IPS-18a (cell line): ENCODE measurements around the gene PGM2L1.
"Not testable (repeated sequence)": the region's sequence is repeated elsewhere in the genome, so short reads cannot be mapped to it uniquely, and the experiment has no call there.

Experiments used
- H3K27ac ChIP-seq: one replicate; pipeline ENCODE4 v1.5.1; 2013; ENCODE audit warnings: low read length
- H3K27me3 ChIP-seq: one replicate; pipeline ENCODE4 v1.6.1; 2013; ENCODE audit warnings: mild to moderate bottlenecking, low read length; ENCODE audit not compliant: control insufficient read depth, insufficient read depth
- H3K36me3 ChIP-seq: one replicate; pipeline ENCODE4 v1.6.1; 2013; ENCODE audit warnings: low read depth, low read length; ENCODE audit not compliant: control insufficient read depth
- H3K4me1 ChIP-seq: one replicate; pipeline ENCODE4 v1.6.1; 2013; ENCODE audit warnings: low read depth, low read length; ENCODE audit not compliant: control insufficient read depth
- H3K4me3 ChIP-seq: one replicate; pipeline ENCODE4 v1.5.1; 2013; ENCODE audit warnings: low read length
- H3K9ac ChIP-seq: one replicate; pipeline ENCODE4 v1.6.1; 2013; ENCODE audit warnings: mild to moderate bottlenecking, low read length, moderate library complexity
- H3K9me3 ChIP-seq: one replicate; pipeline ENCODE4 v1.6.1; 2013; ENCODE audit warnings: low read depth, low read length; ENCODE audit not compliant: control insufficient read depth

PGM2L1 gene

GRCh38 chr11:74366576-74366975, 31.7 kb downstream of the PGM2L1 start:
- Histone ChIP-seq H3K4me1 (no peaks in the 10 kb centered on the region), H3K9me3 (no peaks in the 10 kb centered on the region), H3K36me3 (peaks cover 3% of the 10 kb centered on the region), H3K27ac (no peak overlapping the region), H3K4me3 (no peak overlapping the region), H3K27me3 (no peaks in the 10 kb centered on the region), H3K9ac (no peak overlapping the region)

DNA sequence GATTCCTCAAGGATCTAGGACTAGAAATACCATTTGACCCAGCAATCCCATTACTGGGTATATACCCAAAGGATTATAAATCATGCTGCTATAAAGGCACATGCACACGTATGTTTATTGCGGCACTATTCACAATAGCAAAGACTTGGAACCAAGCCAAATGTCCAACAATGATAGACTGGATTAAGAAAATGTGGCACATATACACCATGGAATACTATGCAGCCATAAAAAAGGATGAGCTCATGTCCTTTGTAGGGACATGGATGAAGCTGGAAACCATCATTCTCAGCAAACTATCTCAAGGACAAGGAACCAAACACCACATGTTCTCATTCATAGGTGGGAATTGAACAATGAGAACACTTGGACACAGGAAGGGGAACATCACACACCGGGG, 32.4 kb downstream of the PGM2L1 start:
- not testable (repeated sequence) for H3K27ac ChIP-seq, H3K4me1 ChIP-seq, H3K36me3 ChIP-seq

DNA sequence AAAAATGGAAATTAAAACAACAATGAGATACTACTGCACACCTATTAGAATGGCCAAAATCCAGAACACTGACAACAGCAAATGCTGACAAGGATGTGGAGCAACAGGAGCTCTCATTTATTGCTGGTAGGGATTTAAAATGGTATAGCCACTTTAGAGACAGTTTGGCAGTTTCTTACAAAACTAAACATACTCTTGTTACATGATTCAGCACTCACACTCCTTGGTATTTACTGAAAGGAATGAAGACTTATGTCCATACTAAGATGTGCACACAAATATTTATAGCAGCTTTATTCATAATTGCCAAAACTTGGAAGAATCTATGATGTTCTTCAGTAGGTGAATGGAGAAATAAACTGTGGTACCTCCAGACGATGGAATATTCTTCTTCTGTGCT, 40.8 kb downstream of the PGM2L1 start:
- Histone ChIP-seq H3K9ac (no peak overlapping the region), H3K36me3 (no peaks in the 10 kb centered on the region), H3K27ac (no peak overlapping the region), H3K4me1 (no peaks in the 10 kb centered on the region), H3K4me3 (no peak overlapping the region), H3K27me3 (no peaks in the 10 kb centered on the region), H3K9me3 (no peaks in the 10 kb centered on the region)

More for the DNA sequence above, 32.4 kb downstream of the PGM2L1 start:
- H3K4me3 ChIP-seq, H3K9ac ChIP-seq, H3K27me3 ChIP-seq, H3K9me3 ChIP-seq: not testable (repeated sequence)

DNA sequence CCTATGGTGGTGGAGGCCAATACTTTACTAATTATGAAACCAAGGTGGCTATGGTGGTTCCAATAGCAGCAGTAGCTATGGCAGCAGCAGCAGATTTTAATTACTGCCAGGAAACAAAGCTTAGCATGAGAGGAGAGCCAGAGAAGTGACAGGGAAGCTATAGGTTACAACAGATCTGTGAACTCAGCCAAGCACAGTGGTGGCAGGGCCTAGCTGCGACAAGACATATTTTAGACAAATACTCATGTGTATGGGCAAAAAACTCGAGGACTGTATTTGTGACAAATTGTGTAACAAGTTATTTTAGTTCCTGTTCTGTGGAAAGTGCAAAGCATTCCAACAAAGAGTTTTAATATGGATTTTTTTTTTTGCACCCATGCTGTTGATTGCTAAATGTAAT, 42.6 kb downstream of the PGM2L1 start:
- no peak overlapping the region for H3K9ac ChIP-seq
- H3K4me1 ChIP-seq: no peaks in the 10 kb centered on the region
- H3K9me3 ChIP-seq: no peaks in the 10 kb centered on the region
- no peaks in the 10 kb centered on the region for H3K27me3 ChIP-seq
- H3K27ac ChIP-seq: no peak overlapping the region
- H3K4me3 ChIP-seq: no peak overlapping the region
- H3K36me3 ChIP-seq: no peaks in the 10 kb centered on the region

- no peaks in the 10 kb centered on the region for H3K9me3 ChIP-seq
- no peak overlapping the region for H3K27ac ChIP-seq
- H3K9ac ChIP-seq: no peak overlapping the region
- H3K36me3 ChIP-seq: no peaks in the 10 kb centered on the region
- H3K27me3 ChIP-seq: no peaks in the 10 kb centered on the region
- H3K4me3 ChIP-seq: no peak overlapping the region
- H3K4me1 ChIP-seq: no peaks in the 10 kb centered on the region
Observed at GRCh38 chr11:74354036-74354435, 44.2 kb downstream of the PGM2L1 start.

- Histone ChIP-seq H3K4me3 (no peak overlapping the region), H3K27ac (no peak overlapping the region)
Observed at GRCh38 chr11:74347381-74347780, 50.9 kb downstream of the PGM2L1 start.

DNA sequence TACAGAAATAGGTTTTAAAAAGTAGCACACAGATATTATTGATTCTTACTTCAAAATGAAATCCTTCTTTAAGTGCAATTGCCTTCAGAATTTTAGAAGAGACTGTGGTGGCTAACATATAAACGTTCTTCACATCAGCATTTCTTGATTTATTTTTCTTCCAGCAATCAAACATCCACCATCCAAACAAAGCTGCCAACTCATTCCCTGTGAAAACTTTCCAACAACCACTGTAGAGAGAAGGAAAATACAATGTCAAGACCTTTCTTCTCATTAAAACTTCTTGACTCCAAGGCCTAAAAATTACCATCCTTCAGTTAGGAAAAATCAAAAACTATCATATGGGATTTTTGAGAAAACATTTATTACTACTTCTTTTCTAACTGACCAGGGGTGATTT, 52.8 kb downstream of the PGM2L1 start:
- Histone ChIP-seq H3K36me3 (peaks cover 4% of the 10 kb centered on the region), H3K4me1 (no peaks in the 10 kb centered on the region), H3K9me3 (no peaks in the 10 kb centered on the region), H3K9ac (no peak overlapping the region), H3K27me3 (no peaks in the 10 kb centered on the region), H3K27ac (no peak overlapping the region), H3K4me3 (no peak overlapping the region)

More at GRCh38 chr11:74347381-74347780, 50.9 kb downstream of the PGM2L1 start:
- Histone ChIP-seq H3K9ac (no peak overlapping the region), H3K36me3 (peaks cover 4% of the 10 kb centered on the region), H3K9me3 (no peaks in the 10 kb centered on the region), H3K4me1 (no peaks in the 10 kb centered on the region), H3K27me3 (no peaks in the 10 kb centered on the region)

DNA sequence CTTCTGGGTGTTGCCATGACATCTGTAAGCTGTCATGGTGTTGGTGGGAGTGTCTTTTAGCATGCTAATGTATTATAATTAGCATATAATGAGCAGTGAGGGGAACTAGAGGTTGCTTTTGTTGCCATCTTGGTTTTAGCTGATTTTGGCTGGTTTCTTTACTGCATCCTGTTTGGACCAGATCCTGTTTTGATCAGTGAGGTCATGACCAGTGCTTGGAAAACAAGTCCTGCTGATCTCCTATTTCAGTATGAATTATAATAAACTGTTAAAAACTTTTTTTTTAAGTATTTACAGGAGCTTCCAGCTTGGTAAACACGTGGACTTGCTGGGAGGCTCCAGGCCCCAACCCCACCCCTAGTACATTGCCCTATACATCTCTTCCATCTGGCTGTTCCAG, 56.3 kb downstream of the PGM2L1 start:
- Histone ChIP-seq H3K9me3 (no peaks in the 10 kb centered on the region), H3K36me3 (peaks cover 15% of the 10 kb centered on the region), H3K4me3 (no peak overlapping the region), H3K27me3 (no peaks in the 10 kb centered on the region), H3K4me1 (no peaks in the 10 kb centered on the region), H3K9ac (no peak overlapping the region), H3K27ac (no peak overlapping the region)

DNA sequence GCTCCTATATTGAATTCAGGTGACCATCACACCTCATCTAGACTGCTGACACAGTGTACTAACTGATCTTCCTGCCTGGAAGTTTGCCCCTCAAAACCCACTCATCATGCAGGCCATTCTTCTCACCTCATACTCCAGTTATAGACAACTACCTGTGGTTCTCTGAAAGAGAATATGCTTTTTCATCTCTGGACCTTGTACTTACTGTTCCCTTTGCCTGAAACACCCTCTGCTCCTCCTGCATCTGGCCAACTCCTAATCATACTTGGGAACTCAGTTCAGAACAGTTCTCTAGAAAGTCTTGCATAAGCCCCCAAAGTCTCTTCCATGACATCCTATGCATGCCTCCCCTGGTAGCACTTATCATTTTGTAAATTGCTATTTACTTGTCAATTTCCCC, 58.6 kb downstream of the PGM2L1 start:
- Histone ChIP-seq H3K36me3 (peaks cover 19% of the 10 kb centered on the region), H3K27me3 (no peaks in the 10 kb centered on the region), H3K9ac (no peak overlapping the region), H3K27ac (no peak overlapping the region), H3K4me3 (no peak overlapping the region), H3K9me3 (no peaks in the 10 kb centered on the region), H3K4me1 (no peaks in the 10 kb centered on the region)

GRCh38 chr11:74338963-74339362, 59.3 kb downstream of the PGM2L1 start:
- no peak overlapping the region for H3K27ac ChIP-seq
- no peaks in the 10 kb centered on the region for H3K4me1 ChIP-seq
- H3K36me3 ChIP-seq: peaks cover 17% of the 10 kb centered on the region
- H3K27me3 ChIP-seq: no peaks in the 10 kb centered on the region
- no peaks in the 10 kb centered on the region for H3K9me3 ChIP-seq
- H3K9ac ChIP-seq: no peak overlapping the region
- H3K4me3 ChIP-seq: no peak overlapping the region

DNA sequence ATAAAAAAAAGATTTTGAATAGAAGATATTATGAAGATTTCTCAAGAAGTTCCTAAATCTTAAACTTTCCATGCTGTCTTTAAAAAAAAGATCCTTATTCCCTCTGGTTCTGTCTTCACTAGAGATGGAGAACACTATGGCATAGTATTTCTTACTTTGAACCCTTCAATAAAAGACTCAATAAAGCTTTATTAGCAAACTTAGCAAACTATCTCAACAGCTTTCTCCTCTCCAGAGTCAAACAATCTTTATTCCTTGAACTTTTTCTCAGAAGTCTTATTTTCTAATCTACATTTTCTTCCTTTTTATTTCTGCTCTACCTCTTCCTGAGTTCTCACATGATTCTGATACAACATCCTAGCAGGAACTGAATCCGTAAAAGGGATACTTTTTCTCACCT, 65.0 kb downstream of the PGM2L1 start:
- H3K36me3 ChIP-seq: peaks cover 10% of the 10 kb centered on the region
- no peaks in the 10 kb centered on the region for H3K9me3 ChIP-seq
- H3K4me1 ChIP-seq: no peaks in the 10 kb centered on the region
- no peaks in the 10 kb centered on the region for H3K27me3 ChIP-seq
- no peak overlapping the region for H3K4me3 ChIP-seq
- H3K9ac ChIP-seq: no peak overlapping the region
- H3K27ac ChIP-seq: no peak overlapping the region

GRCh38 chr11:74332291-74332690, 65.9 kb downstream of the PGM2L1 start:
- H3K27ac ChIP-seq: no peak overlapping the region
- no peaks in the 10 kb centered on the region for H3K27me3 ChIP-seq
- no peak overlapping the region for H3K9ac ChIP-seq
- peaks cover 4% of the 10 kb centered on the region for H3K36me3 ChIP-seq
- no peak overlapping the region for H3K4me3 ChIP-seq
- no peaks in the 10 kb centered on the region for H3K4me1 ChIP-seq
- no peaks in the 10 kb centered on the region for H3K9me3 ChIP-seq
